ENCODE data around the gene EXOC1L. TPM values are rescaled to one million over a fixed set of nuclear protein-coding genes. Genes with fewer than 3 reads are reported as not detected.

The EXOC1L gene
- total RNA-seq, 1 donor from 2014 or later = not detected

GRCh38 chr4:55791666-55792065, 27.9 kb upstream of the EXOC1L start:
- Histone ChIP-seq H3K36me3 (ENCODE audit: control insufficient read depth, insufficient read depth, low read length) (no peaks in the 10 kb centered on the region), H3K27me3 (ENCODE audit: control insufficient read depth, insufficient read depth, low read length) (no peaks in the 10 kb centered on the region), H3K4me3 (ENCODE audit: low read depth, low read length) (no peak overlapping the region)
- TF ChIP-seq CTCF (IDR thresholded peaks at IDR 0.05; ENCODE audit: insufficient read depth, low read length, severe bottlenecking) = no peak
- DNase-seq (ENCODE audit: low read depth) (peak; percentile 58), FAIRE-seq (no peak)

GRCh38 chr4:55793479-55793878, 26.1 kb upstream of the EXOC1L start:
- Histone ChIP-seq H3K27me3 (ENCODE audit: control insufficient read depth, insufficient read depth, low read length) (no peaks in the 10 kb centered on the region), H3K4me3 (ENCODE audit: low read depth, low read length) (peak overlapping the region; percentile 24), H3K36me3 (ENCODE audit: control insufficient read depth, insufficient read depth, low read length) (no peaks in the 10 kb centered on the region)
- TF ChIP-seq CTCF (IDR thresholded peaks at IDR 0.05; ENCODE audit: insufficient read depth, low read length, severe bottlenecking) = no peak
- FAIRE-seq (no peak), DNase-seq (ENCODE audit: low read depth) (no peak)

- H3K4me3 ChIP-seq (ENCODE audit: low read depth, low read length) = no peak overlapping the region
- H3K27me3 ChIP-seq (ENCODE audit: control insufficient read depth, insufficient read depth, low read length) = no peaks in the 10 kb centered on the region
- DNase-seq (ENCODE audit: low read depth) (no peak), FAIRE-seq (no peak)
- no peaks in the 10 kb centered on the region for H3K36me3 ChIP-seq (ENCODE audit: control insufficient read depth, insufficient read depth, low read length)
- TF ChIP-seq CTCF (IDR thresholded peaks at IDR 0.05; ENCODE audit: insufficient read depth, low read length, severe bottlenecking) = no peak
Observed at GRCh38 chr4:55794053-55794452, 25.5 kb upstream of the EXOC1L start.

- H3K36me3 ChIP-seq (ENCODE audit: control insufficient read depth, insufficient read depth, low read length) = no peaks in the 10 kb centered on the region
- H3K27me3 ChIP-seq (ENCODE audit: control insufficient read depth, insufficient read depth, low read length) = no peaks in the 10 kb centered on the region
- DNase-seq (ENCODE audit: low read depth) (no peak), FAIRE-seq (no peak)
- H3K4me3 ChIP-seq (ENCODE audit: low read depth, low read length) = no peak overlapping the region
- no peak for TF ChIP-seq CTCF (IDR thresholded peaks at IDR 0.05; ENCODE audit: insufficient read depth, low read length, severe bottlenecking)
Observed at GRCh38 chr4:55795341-55795740, 24.2 kb upstream of the EXOC1L start.

GRCh38 chr4:55801498-55801897, 18.1 kb upstream of the EXOC1L start:
- no peak overlapping the region for H3K4me3 ChIP-seq (ENCODE audit: low read depth, low read length)
- H3K27me3 ChIP-seq (ENCODE audit: control insufficient read depth, insufficient read depth, low read length) = no peaks in the 10 kb centered on the region
- DNase-seq (ENCODE audit: low read depth) (no peak), FAIRE-seq (no peak)
- TF ChIP-seq CTCF (IDR thresholded peaks at IDR 0.05; ENCODE audit: insufficient read depth, low read length, severe bottlenecking) = no peak
- H3K36me3 ChIP-seq (ENCODE audit: control insufficient read depth, insufficient read depth, low read length) = no peaks in the 10 kb centered on the region

GRCh38 chr4:55807556-55807955, 12.0 kb upstream of the EXOC1L start:
- Histone ChIP-seq H3K36me3 (ENCODE audit: control insufficient read depth, insufficient read depth, low read length) (no peaks in the 10 kb centered on the region), H3K4me3 (ENCODE audit: low read depth, low read length) (no peak overlapping the region), H3K27me3 (ENCODE audit: control insufficient read depth, insufficient read depth, low read length) (no peaks in the 10 kb centered on the region)
- DNase-seq (ENCODE audit: low read depth) (no peak), FAIRE-seq (no peak)
- no peak for TF ChIP-seq CTCF (IDR thresholded peaks at IDR 0.05; ENCODE audit: insufficient read depth, low read length, severe bottlenecking)
